HepG2 (cell line): ENCODE data around the gene CAMK2G. TPM values are rescaled to one million over a fixed set of nuclear protein-coding genes. Genes with fewer than 3 reads are reported as not detected.

Source experiments
- ETV6 ChIP-seq: sonication (generic); formaldehyde crosslinking; conservative IDR thresholded peaks from 2 replicates; pipeline ENCODE4 v1.4.0; 2020; ENCODE audit warnings: missing genetic modification reagents
- HMGXB3 ChIP-seq: sonication (generic); formaldehyde crosslinking; IDR thresholded peaks from 2 replicates; pipeline ENCODE4 v1.4.0; 2020; ENCODE audit warnings: missing genetic modification reagents, borderline replicate concordance
- KLF16 ChIP-seq, 2 experiments: sonication (generic) in 1 of 2; formaldehyde crosslinking in 1 of 2; IDR thresholded peaks; 2 replicates each; pipeline versions ENCODE4 v1.6.1 to v1.8.0; 2016 to 2023; ENCODE audit warnings: missing genetic modification reagents in 2 of 2, missing compliant biosample characterization in 1 of 2
- RERE ChIP-seq: IDR thresholded peaks from 2 replicates; pipeline ENCODE4 v1.6.1; 2016; ENCODE audit warnings: low read depth, missing genetic modification reagents, missing compliant biosample characterization
- SMAD1 ChIP-seq: sonication (generic); formaldehyde crosslinking; IDR thresholded peaks from 2 replicates; pipeline ENCODE4 v1.4.0; 2020; ENCODE audit warnings: missing genetic modification reagents, low read depth, mild to moderate bottlenecking, borderline replicate concordance
- ZFP36 ChIP-seq: fragments of 150-350 bp; IDR thresholded peaks from 2 replicates; pipeline ENCODE4 v1.6.1; 2018; ENCODE audit warnings: borderline replicate concordance, low read length, low read depth; ENCODE audit not compliant: partially characterized antibody
- ZNF441 ChIP-seq: sonication (generic); formaldehyde crosslinking; IDR thresholded peaks from 2 replicates; pipeline ENCODE4 v1.7.0; 2021; ENCODE audit warnings: missing genetic modification reagents, borderline replicate concordance
- ZNF513 ChIP-seq: sonication (generic); formaldehyde crosslinking; conservative IDR thresholded peaks from 2 replicates; pipeline ENCODE4 v1.5.0; 2020; ENCODE audit warnings: missing genetic modification reagents
- ZNF768 ChIP-seq: sonication (generic); formaldehyde crosslinking; IDR thresholded peaks from 2 replicates; pipeline ENCODE4 v1.4.0; 2020; ENCODE audit warnings: missing genetic modification reagents
- polyA plus RNA-seq, 8 experiments: library from polyadenylated mRNA; depleted of rRNA in 3 of 8; stranded (reverse) in 7 of 8; unstranded in 1 of 8; fragments of >200 nt; fragmentation: Illumina TruSeq in 4 of 8; extraction: Trizol in 4 of 8; gene quantifications; 2 replicates each; pipeline versions ENCODE4 v1.2.1 to v1.2.3, GENCODE V29; 2011 to 2016; ENCODE audit warnings: low read depth in 4 of 8, missing spikeins in 1 of 8, mixed read lengths in 1 of 8; ENCODE audit not compliant: insufficient read depth in 1 of 8
- total RNA-seq, 5 experiments: library from RNA; depleted of rRNA; stranded (reverse); fragments of >200 nt; fragmentation: Illumina TruSeq; extraction: Trizol; gene quantifications; 2 replicates each; pipeline ENCODE4 v1.2.3, GENCODE V29; 2016; ENCODE audit warnings: low read depth in 1 of 5
- TF ChIP-seq, protein P1 (sequence below): sonication (generic); formaldehyde crosslinking; IDR thresholded peaks from 2 replicates; pipeline ENCODE4 v1.4.0; 2020; ENCODE audit warnings: missing genetic modification reagents
- TF ChIP-seq, protein P2 (sequence below): sonication (generic); formaldehyde crosslinking; IDR thresholded peaks from 2 replicates; pipeline ENCODE4 v1.5.0; 2020; ENCODE audit warnings: mild to moderate bottlenecking, missing genetic modification reagents

Gene CAMK2G
- total and polyA plus RNA-seq, 2 of the 13 experiments (the other 11 are each of a cell fraction or from before 2014, with no cell fraction given): 15.9 to 18.8 TPM

GRCh38 chr10:73848821-73849489 lies 25.4 kb downstream of the CAMK2G start (continued):
- TF ChIP-seq ZNF513 (no peak), ETV6 (no peak), ZNF441 (CRISPR knock-in tag) (no peak), KLF16 (CRISPR knock-in tag; IDR thresholded peaks at IDR 0.05) (no peak), SMAD1 (no peak; the same call in 1 of the 2 replicates), ZNF768 (CRISPR knock-in tag) (no peak), HMGXB3 (CRISPR knock-in tag) (0 out of 2 replicates have a peak, but pooled peaks have one; percentile 52), RERE (CRISPR knock-in tag) (no peak), ZFP36 (no peak)
- TF ChIP-seq, protein P1, sequence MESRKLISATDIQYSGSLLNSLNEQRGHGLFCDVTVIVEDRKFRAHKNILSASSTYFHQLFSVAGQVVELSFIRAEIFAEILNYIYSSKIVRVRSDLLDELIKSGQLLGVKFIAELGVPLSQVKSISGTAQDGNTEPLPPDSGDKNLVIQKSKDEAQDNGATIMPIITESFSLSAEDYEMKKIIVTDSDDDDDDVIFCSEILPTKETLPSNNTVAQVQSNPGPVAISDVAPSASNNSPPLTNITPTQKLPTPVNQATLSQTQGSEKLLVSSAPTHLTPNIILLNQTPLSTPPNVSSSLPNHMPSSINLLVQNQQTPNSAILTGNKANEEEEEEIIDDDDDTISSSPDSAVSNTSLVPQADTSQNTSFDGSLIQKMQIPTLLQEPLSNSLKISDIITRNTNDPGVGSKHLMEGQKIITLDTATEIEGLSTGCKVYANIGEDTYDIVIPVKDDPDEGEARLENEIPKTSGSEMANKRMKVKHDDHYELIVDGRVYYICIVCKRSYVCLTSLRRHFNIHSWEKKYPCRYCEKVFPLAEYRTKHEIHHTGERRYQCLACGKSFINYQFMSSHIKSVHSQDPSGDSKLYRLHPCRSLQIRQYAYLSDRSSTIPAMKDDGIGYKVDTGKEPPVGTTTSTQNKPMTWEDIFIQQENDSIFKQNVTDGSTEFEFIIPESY (CRISPR knock-in tag): no peak
- TF ChIP-seq, protein P2, sequence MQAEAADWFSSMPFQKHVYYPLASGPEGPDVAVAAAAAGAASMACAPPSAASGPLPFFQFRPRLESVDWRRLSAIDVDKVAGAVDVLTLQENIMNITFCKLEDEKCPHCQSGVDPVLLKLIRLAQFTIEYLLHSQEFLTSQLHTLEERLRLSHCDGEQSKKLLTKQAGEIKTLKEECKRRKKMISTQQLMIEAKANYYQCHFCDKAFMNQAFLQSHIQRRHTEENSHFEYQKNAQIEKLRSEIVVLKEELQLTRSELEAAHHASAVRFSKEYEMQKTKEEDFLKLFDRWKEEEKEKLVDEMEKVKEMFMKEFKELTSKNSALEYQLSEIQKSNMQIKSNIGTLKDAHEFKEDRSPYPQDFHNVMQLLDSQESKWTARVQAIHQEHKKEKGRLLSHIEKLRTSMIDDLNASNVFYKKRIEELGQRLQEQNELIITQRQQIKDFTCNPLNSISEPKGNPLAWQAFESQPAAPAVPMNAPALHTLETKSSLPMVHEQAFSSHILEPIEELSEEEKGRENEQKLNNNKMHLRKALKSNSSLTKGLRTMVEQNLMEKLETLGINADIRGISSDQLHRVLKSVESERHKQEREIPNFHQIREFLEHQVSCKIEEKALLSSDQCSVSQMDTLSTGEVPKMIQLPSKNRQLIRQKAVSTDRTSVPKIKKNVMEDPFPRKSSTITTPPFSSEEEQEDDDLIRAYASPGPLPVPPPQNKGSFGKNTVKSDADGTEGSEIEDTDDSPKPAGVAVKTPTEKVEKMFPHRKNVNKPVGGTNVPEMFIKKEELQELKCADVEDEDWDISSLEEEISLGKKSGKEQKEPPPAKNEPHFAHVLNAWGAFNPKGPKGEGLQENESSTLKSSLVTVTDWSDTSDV (CRISPR knock-in tag): 0 out of 2 replicates have a peak, but pooled peaks have one; percentile 40
